ENCODE measurements around the gene PPP2R5A. TPM values are rescaled to one million over a fixed set of nuclear protein-coding genes. Genes with fewer than 3 reads are reported as not detected.
A peak's percentile ranks its signal among the peaks of the same experiment; 100 is the strongest.

PPP2R5A gene
- total RNA-seq, 4 donors from 2014 or later: 57.0 to 63.5 (median 58.9) TPM

DNA sequence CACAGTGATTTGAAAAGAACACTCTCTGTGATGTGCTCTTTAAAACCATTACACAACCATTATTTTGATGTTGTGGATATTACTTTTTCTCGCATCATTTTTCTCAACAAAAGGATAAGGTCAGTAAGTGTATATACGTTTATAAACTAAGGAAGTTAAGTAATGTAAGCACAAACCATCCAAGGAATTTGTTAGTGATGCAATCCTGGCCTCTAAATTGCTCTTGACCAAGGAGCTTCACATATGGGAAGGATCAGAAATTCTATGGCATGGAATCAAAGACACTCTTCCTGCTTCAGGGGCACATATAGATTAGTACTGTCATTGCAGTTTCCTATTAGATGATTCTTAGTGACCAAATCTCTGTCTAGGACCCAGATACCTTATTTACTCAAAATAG lies 3.6 kb upstream of the PPP2R5A start:
- no peaks in the 10 kb centered on the region for H3K36me3 ChIP-seq
- intact Hi-C loops (cut with DNase I): loop anchor here (5.0 kb wide), 1 partner anchor 39 kb away; no protein-coding TSS in a partner anchor
- no peaks in the 10 kb centered on the region for H3K27me3 ChIP-seq
- H3K4me3 ChIP-seq: no peak overlapping the region
- H3K4me1 ChIP-seq: peaks cover 5 to 8% (median 7%) of the 10 kb centered on the region in 4 donors
- no peak for DNase-seq (ENCODE audit: extremely low spot score)
- no peaks in the 10 kb centered on the region for H3K9me3 ChIP-seq
- TF ChIP-seq POLR2A (IDR thresholded peaks at IDR 0.05; ENCODE audit: low read depth) (no peak), EP300 (IDR thresholded peaks at IDR 0.05) (no peak), POLR2AphosphoS5 (IDR thresholded peaks at IDR 0.05) (no peak)
- TF ChIP-seq, protein P1, sequence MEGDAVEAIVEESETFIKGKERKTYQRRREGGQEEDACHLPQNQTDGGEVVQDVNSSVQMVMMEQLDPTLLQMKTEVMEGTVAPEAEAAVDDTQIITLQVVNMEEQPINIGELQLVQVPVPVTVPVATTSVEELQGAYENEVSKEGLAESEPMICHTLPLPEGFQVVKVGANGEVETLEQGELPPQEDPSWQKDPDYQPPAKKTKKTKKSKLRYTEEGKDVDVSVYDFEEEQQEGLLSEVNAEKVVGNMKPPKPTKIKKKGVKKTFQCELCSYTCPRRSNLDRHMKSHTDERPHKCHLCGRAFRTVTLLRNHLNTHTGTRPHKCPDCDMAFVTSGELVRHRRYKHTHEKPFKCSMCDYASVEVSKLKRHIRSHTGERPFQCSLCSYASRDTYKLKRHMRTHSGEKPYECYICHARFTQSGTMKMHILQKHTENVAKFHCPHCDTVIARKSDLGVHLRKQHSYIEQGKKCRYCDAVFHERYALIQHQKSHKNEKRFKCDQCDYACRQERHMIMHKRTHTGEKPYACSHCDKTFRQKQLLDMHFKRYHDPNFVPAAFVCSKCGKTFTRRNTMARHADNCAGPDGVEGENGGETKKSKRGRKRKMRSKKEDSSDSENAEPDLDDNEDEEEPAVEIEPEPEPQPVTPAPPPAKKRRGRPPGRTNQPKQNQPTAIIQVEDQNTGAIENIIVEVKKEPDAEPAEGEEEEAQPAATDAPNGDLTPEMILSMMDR (IDR thresholded peaks at IDR 0.05): no peak
- WGBS: 57% methylated on average over 2 of the region's 2 CpGs
- H3K27ac ChIP-seq (replicated peaks in 1 of 4): no peak overlapping the region

- Histone ChIP-seq H3K36me3 (no peaks in the 10 kb centered on the region), H3K27me3 (no peaks in the 10 kb centered on the region), H3K9me3 (no peaks in the 10 kb centered on the region), H3K4me1 (peaks cover 18 to 25% (median 21%) of the 10 kb centered on the region in 4 donors), H3K27ac (replicated peaks in 1 of 4) (no peak overlapping the region), H3K4me3 (peak overlapping the region in 1 of 4 donors; percentile 78)
- no peak for TF ChIP-seq EP300 (IDR thresholded peaks at IDR 0.05)
- no peak for TF ChIP-seq POLR2AphosphoS5 (IDR thresholded peaks at IDR 0.05)
- TF ChIP-seq POLR2A (IDR thresholded peaks at IDR 0.05; ENCODE audit: low read depth): no peak
- TF ChIP-seq, protein P1 (IDR thresholded peaks at IDR 0.05): no peak
- 86% methylated on average over 9 of the region's 9 CpGs for WGBS
- intact Hi-C loops (cut with DNase I): loop anchor here (5.0 kb wide), 1 partner anchor 41 kb away; no protein-coding TSS in a partner anchor
- DNase-seq (ENCODE audit: extremely low spot score): no peak
Measured at GRCh38 chr1:212283741-212284140, 1.5 kb upstream of the PPP2R5A start.

DNA sequence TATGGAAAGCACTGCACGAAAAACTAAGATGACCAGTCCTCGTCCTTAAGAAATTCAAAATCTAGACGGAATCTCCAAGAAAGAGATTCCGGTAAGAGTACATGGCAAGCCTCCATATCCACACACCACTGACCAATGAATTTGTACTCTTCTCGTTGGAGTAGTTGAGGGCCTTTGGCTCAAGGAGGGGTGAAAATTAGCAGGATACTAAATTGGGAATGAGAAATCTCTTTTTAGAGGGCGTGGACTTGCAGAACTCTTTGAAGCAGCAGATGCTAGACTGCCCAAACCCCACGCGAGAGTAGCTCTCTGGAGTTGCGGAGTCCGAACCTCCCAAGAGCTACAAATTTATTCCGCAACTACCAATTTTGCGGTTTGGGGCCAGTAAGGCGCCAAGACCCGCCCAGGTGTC lies 872 bp upstream of the PPP2R5A start:
- intact Hi-C loops (cut with DNase I): loop anchor here (5.0 kb wide), 1 partner anchor 42 kb away; no protein-coding TSS in a partner anchor
- Histone ChIP-seq H3K27ac (replicated peaks in 1 of 4) (peak overlapping the region; percentile 93 to 100 (median 96)), H3K36me3 (no peaks in the 10 kb centered on the region), H3K4me1 (peaks cover 23 to 31% (median 27%) of the 10 kb centered on the region in 4 donors), H3K9me3 (no peaks in the 10 kb centered on the region), H3K4me3 (peak overlapping the region; percentile 78 to 95 (median 92)), H3K27me3 (no peaks in the 10 kb centered on the region)
- TF ChIP-seq, protein P1 (IDR thresholded peaks at IDR 0.05): no peak
- TF ChIP-seq EP300 (IDR thresholded peaks at IDR 0.05) (no peak), POLR2A (IDR thresholded peaks at IDR 0.05; ENCODE audit: low read depth) (no peak), POLR2AphosphoS5 (IDR thresholded peaks at IDR 0.05) (no peak)
- no peak for DNase-seq (ENCODE audit: extremely low spot score)
- 23% methylated on average over 13 of the region's 14 CpGs for WGBS

DNA sequence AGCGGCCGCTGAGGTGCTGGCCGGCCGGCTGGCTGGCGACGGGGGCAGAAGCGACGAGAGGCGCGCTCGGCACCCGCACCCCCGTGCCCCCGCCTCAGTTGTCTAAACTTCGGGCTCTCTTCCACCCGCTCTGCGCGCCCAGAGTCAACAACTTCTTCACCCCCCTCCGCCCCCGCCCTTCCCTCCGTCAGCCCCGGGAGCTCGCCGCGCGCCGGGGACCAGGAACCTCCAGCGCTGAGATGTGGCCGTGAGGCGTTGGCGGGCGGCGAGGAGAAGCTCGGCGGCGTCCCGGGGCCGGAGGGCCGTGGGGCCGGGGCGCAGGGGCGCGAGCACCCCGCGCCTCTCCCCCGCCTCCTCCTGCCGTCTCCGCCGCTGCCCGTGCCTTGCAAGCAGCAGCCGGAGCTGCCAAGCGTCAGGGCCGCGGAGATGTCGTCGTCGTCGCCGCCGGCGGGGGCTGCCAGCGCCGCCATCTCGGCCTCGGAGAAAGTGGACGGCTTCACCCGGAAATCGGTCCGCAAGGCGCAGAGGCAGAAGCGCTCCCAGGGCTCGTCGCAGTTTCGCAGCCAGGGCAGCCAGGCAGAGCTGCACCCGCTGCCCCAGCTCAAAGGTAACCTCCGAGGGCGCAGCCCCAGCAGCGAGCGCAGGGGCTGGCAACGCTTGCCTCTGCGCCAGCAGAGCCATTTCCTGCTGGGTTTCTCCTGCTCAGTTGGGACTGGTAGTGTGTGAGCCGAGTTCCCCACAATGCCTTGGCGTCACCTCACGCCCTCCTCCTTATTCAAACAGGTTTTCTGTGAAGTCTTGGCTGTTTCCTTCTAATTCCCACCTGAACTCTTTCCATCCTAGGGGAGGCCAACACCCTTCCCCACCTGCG lies 710 bp downstream of the PPP2R5A start:
- no peaks in the 10 kb centered on the region for H3K36me3 ChIP-seq
- H3K27me3 ChIP-seq: no peaks in the 10 kb centered on the region
- intact Hi-C loops (cut with DNase I): no loop called here
- H3K4me1 ChIP-seq: peaks cover 39 to 47% (median 43%) of the 10 kb centered on the region in 4 donors
- peak; percentile 94 for DNase-seq (ENCODE audit: extremely low spot score)
- peak overlapping the region; percentile 78 to 95 (median 92) for H3K4me3 ChIP-seq
- H3K27ac ChIP-seq (replicated peaks in 1 of 4): peak overlapping the region; percentile 94 to 100 (median 99)
- TF ChIP-seq POLR2AphosphoS5 (IDR thresholded peaks at IDR 0.05) (peak in 1 of 2 donors; percentile 58), EP300 (IDR thresholded peaks at IDR 0.05) (no peak)
- under 1% methylated on average over 13 of the region's 85 CpGs for WGBS
- H3K9me3 ChIP-seq: no peaks in the 10 kb centered on the region

GRCh38 chr1:212286556-212287131 lies 1.4 kb downstream of the PPP2R5A start:
- intact Hi-C loops (cut with DNase I): no loop called here
- TF ChIP-seq POLR2AphosphoS5 (IDR thresholded peaks at IDR 0.05) (peak in 1 of 2 donors; percentile 39), POLR2A (IDR thresholded peaks at IDR 0.05; ENCODE audit: low read depth) (no peak), EP300 (IDR thresholded peaks at IDR 0.05) (no peak)
- TF ChIP-seq, protein P1 (IDR thresholded peaks at IDR 0.05): no peak
- peaks cover 46 to 54% (median 50%) of the 10 kb centered on the region in 4 donors for H3K4me1 ChIP-seq
- H3K9me3 ChIP-seq: no peaks in the 10 kb centered on the region
- H3K27me3 ChIP-seq: no peaks in the 10 kb centered on the region
- peak overlapping the region; percentile 94 to 100 (median 99) for H3K27ac ChIP-seq (replicated peaks in 1 of 4)
- no peaks in the 10 kb centered on the region for H3K36me3 ChIP-seq
- H3K4me3 ChIP-seq: peak overlapping the region; percentile 78 to 95 (median 92)
- WGBS: 2% methylated on average over 17 of the region's 17 CpGs
- no peak for DNase-seq (ENCODE audit: extremely low spot score)
